Ramos (cell line): ENCODE results near the gene KCNQ4.

ENCODE experiments used
- in situ Hi-C: fragments of 300-500 bp; cut with MboI; formaldehyde crosslinking; loops from one replicate; pipeline ENCODE4 v1.14.3; 2022; ENCODE audit warnings: low sequenced_read_pairs; ENCODE audit not compliant: unreplicated experiment

KCNQ4 gene

GRCh38 chr1:40753142-40753882, 30.3 kb upstream of the KCNQ4 start:
- in situ Hi-C loops = no loop called here

GRCh38 chr1:40754201-40754600, 29.4 kb upstream of the KCNQ4 start:
- in situ Hi-C loops = no loop called here

GRCh38 chr1:40755067-40755466, 28.5 kb upstream of the KCNQ4 start:
- in situ Hi-C loops = no loop called here

DNA sequence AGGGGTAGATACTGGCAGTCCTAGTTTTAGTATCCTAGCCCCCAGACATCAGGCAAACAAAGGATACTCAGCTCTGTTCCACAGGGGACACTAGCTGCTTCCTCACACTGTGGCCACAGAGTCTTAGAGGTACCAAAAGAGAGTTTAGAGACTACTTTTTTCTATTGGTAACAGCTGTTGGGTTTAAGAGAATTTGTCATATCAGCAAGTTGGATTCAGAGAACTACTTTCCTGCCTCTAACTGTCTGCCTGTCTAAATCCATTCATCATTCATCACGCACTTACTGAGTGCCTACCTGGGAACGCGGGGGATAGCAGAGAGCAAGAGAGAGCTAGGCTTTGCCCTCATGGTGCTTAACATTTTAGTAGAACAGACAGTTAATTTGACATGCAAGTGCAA, 27.1 kb upstream of the KCNQ4 start:
- in situ Hi-C loops = no loop called here

- in situ Hi-C loops = no loop called here
Observed at GRCh38 chr1:40757084-40757483, 26.5 kb upstream of the KCNQ4 start.

- in situ Hi-C loops = no loop called here
Observed at GRCh38 chr1:40758004-40758403, 25.6 kb upstream of the KCNQ4 start.

DNA sequence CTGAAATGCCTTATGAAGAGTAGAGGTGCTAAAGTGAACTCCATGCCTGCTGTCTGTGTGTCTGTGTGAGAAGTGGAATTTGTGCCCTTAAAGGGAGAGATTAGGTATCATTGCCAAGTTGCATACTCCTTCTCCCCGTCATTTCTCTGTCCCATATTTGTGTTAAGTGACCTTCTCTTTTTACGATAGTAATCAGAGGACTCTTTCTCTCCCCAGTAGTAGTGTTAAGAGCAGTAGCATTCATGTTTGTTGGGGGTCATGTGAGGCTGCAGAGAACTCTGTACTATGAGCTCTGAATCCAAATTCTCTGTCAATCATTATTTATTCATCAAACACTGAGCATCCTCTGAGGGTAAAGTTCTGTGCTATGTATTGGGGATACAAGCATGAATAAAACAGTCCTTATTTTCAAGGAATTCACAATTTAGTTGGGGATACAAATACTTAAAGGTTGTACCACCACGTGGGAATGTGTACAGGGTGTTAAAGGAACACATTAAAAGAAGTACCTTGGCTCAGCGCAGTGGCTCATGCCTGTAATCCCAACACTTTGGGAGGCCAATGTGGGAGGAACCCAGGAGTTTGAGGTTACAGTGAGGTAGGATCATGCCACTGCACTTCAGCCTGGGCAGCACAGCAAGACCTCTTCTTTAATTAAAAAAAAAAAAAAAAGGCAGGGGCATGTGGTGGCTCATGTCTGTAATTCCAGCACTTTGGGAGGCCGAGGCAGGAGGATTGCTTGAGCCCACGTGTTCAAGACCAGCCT, 24.8 kb upstream of the KCNQ4 start:
- in situ Hi-C loops = no loop called here

DNA sequence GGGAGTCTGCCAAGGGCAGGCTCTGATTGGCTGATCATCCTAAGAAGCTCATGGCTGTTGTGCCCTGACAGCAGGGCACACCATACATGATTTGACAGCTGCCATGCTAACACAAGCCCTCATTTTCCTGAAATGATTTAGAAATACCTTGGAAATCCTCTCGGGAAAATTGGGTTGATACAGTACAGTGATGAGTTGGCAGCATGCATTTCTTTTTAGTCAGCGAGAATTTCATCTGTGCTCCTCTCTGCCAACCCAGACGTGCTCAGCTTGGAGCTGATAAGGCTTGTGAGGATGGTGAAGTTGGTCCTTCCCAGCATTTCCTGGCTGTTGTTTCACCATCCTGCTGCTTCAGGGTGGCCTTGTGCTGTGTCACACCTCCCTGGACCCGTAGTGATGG, 22.6 kb upstream of the KCNQ4 start:
- in situ Hi-C loops = no loop called here

GRCh38 chr1:40762144-40762923, 21.3 kb upstream of the KCNQ4 start:
- in situ Hi-C loops = no loop called here

DNA sequence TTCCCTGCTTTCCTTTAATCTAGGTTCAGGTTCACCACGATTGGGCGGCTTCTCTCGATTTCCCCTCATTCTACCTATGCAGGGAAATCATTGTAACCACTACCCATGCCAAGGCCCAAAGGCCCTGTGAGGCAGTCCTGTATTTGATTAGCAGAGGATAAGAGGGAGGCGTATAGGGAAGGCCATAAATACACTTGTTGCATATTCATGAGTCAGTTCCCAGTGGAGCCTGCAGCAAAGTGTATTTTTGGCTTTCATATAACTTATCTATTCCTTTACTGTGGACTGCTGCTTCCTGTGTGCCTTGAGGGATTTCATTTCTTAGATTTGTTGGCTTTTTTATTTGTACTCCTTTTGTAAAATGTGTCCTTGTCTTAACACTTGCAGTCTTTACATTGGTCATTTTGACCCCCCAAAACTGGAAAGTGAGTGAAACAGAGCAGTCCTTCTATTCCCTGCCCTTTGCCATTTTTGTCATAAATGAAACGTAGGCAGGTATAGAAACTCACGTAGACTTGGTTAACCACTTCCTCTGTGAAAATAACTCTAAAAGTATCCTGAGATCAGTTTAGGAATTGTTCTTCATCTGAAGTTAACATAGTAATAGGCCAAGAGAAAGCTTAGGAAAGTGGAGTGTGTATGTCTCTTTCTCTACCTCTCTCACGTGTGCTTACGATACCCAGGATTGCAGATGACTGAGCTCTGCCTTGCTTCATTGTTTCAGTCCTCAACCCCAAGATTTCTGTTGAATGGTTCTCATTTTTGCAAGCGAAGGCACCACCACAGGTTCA, 19.6 kb upstream of the KCNQ4 start:
- in situ Hi-C loops = no loop called here

DNA sequence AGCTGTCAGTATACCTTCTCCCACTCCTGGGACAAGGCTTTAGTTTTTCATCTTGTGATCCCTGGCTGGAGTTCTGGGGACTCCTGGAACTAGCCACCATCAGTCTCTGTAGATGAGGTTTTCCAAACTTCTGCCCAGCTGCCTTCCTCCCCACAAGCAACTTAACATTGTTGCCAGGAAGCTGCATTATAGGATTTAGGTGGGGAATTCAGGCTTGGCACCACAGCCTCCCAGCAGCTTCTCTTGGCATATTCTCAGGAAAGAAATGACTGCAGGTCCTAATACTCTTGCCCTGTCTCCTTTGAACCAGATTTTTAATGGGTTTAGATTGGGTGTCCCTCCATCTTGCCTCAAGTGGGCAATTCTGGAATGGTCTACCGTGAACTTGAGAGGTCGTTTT, 18.6 kb upstream of the KCNQ4 start:
- in situ Hi-C loops = no loop called here

GRCh38 chr1:40766017-40766416, 17.6 kb upstream of the KCNQ4 start:
- in situ Hi-C loops = no loop called here

DNA sequence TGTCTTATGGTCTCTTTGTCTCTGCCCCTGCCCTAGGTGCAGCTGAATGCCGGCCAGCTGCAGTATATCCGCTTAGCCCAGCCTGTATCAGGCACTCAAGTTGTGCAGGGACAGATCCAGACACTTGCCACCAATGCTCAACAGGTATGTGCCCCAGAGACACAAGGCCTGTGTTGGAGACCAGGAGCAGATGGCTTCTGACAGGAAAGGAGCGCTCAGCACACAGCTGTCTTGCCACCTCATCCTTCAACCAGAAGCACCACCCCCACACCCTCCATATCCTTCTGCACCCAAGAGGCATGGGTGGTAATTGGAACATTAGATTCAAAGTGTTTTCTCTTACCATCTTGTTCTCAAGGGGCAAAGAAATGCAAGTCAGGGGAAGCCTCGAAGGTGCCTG, 17.0 kb upstream of the KCNQ4 start:
- in situ Hi-C loops = no loop called here

DNA sequence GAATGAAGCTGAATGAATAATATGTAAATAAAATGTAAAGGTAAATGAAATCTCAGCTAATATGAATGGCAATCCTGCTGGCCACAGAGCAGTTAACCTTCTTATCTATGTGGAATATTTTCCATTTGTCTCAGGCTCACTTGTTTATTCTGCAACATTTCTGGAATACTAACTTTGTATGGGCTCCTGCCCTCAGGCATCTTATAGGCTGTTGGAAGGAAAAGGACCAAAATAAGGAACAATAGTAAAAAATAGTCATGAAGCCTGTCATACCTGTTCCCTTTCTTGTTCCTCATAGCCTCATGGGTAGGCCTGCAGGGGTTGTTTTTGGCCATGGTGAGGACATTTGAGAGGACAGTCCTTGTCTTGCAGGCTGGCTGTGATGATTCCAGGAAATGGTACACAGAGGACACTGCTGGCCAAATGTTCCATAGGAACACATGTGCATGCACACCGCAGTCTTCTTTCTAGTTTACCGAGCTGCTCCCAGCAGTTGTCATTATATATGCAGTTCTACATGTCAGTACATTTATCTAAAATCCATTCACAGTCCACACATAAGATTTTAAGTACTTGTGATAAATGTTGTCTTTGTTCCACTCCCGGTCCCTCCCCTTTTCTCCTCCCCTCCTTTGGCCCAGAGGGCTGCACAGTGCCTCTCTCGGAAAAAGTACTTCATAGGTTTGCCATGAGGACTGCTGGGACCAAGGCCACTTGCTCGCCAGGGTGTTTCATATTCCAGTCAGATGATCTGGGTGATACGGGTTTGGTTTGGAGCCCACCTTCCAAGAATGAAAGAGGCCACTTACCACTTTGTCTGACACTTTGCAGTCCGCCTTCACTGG, 15.2 kb upstream of the KCNQ4 start:
- in situ Hi-C loops = no loop called here

DNA sequence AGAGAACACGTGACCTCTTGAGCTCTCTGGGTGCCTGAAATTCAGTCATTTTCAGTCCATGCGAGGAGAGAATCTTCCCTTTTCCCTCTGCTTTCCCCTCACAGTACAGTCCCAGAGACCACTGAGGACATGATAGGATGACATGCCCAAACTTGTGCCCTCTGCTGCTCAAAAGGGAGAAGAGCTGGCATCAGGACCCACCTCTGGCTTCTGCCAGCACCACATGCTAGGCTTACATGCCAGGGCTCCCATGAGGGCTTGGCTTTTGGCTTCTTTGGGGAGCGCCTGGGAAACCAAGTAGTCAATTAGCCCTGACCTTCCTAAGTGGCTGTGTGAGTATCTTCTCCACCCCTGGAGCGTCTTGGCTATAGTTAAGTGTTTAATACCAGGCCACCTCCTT, 13.8 kb upstream of the KCNQ4 start:
- in situ Hi-C loops = no loop called here

- in situ Hi-C loops = no loop called here
Observed at GRCh38 chr1:40770296-40771070, 13.1 kb upstream of the KCNQ4 start.

- in situ Hi-C loops = no loop called here
Observed at GRCh38 chr1:40772146-40772955, 11.2 kb upstream of the KCNQ4 start.

DNA sequence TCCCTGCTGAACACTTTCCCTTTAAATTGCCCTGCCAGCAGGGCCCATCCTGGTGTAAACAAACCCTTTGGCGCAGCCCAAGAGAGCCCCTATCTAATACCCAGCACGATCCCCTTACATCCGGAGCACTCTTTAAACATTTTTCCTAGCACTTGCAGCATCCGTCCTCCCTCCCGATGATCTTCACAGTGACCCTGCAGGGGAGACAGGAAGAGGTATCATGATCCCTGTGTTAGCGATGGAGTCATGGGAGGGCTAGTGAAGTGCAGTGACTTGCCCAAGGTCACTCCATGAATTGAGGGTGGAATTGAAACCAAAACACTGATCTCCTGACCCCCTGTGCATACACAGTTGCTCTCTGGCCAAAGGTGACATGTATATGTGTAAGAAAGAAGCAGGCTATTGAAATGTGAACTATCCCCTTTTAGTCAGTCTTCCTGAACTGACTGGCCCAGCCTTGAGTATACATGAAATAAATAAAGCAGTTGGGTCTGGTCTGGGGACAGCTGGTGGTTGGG, 9.8 kb upstream of the KCNQ4 start:
- in situ Hi-C loops = no loop called here
